HG03520 (cell line): Measurements from ENCODE around the gene ADAMTS13.

Source experiments
- ATAC-seq: cut with Tn5 transposase; IDR thresholded peaks from one replicate; pipeline ENCODE4 v1.9.1; 2021; ENCODE audit warnings: mild to moderate bottlenecking, moderate library complexity; ENCODE audit not compliant: unreplicated experiment

Gene ADAMTS13

GRCh38 chr9:133505901-133506652, 83.9 kb downstream of the ADAMTS13 start:
- no peak for ATAC-seq

- no peak for ATAC-seq
Observed at GRCh38 chr9:133506653-133507038, 84.5 kb downstream of the ADAMTS13 start.

GRCh38 chr9:133507246-133507965, 85.2 kb downstream of the ADAMTS13 start:
- ATAC-seq = no peak

- ATAC-seq = no peak
Observed at GRCh38 chr9:133508046-133508445, 85.9 kb downstream of the ADAMTS13 start.
